GM18505 (cell line): ENCODE data around the gene ASPG.

Source experiments
- ATAC-seq: cut with Tn5 transposase; IDR thresholded peaks from one replicate; pipeline ENCODE4 v1.9.1; 2021; ENCODE audit not compliant: unreplicated experiment
- POLR2A ChIP-seq: IDR thresholded peaks from 4 replicates; pipeline ENCODE4 v1.6.1; 2011; ENCODE audit warnings: borderline replicate concordance; ENCODE audit not compliant: insufficient read depth, insufficient read length; ENCODE audit errors: extremely low read depth

Gene ASPG

DNA sequence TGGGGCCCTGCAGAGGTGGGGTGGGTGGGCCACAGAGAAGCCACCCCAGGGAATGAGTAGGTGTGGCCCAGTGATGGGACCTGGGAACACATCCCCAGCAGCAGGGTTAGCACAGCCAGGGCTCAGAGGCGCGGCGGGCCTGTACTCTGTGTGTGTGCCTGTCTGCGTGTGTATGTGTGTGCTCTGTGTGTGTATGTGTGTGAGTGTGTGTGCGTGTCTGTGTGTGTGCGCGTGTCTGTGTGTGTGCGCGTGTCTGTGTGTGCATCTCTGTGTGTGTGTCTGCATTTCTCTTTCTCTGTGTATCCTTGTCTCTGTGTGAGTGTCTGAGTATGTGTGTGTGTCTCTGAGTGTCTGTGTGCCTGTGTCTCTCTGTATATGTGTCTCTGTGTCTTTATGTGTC is 79.0 kb downstream of the ASPG start:
- TF ChIP-seq POLR2A: no peak
- ATAC-seq: no peak
